Sigmoid colon (tissue), 7 donors: ENCODE results near the gene MID1. TPM values are rescaled to one million over a fixed set of nuclear protein-coding genes. Genes with fewer than 3 reads are reported as not detected.

Source experiments
- DNase-seq: peaks from one replicate; pipeline ENCODE4 v3.0.0-alpha.2; 2019
- H3K27ac ChIP-seq, 4 donors: fragments of 200-600 bp; sonication (generic); one replicate each; pipeline ENCODE4 v1.5.1; 2016 to 2019; ENCODE audit warnings: mild to moderate bottlenecking in 1 of 4
- H3K27me3 ChIP-seq, 3 donors: fragments of 200-600 bp; sonication (generic); one replicate each; pipeline ENCODE4 v1.5.1; 2019; ENCODE audit warnings: mild to moderate bottlenecking in 1 of 3
- H3K36me3 ChIP-seq, 4 donors: fragments of 200-600 bp; sonication (generic); one replicate each; pipeline ENCODE4 v1.5.1; 2016 to 2019
- H3K4me1 ChIP-seq, 4 donors: fragments of 200-600 bp; sonication (generic); one replicate each; pipeline ENCODE4 v1.5.1; 2017 to 2019
- H3K4me3 ChIP-seq, 4 donors: fragments of 200-600 bp; sonication (generic); one replicate each; pipeline ENCODE4 v1.5.1; 2017 to 2019; ENCODE audit warnings: mild to moderate bottlenecking in 2 of 4, moderate library complexity in 1 of 4
- H3K9me3 ChIP-seq, 4 donors: fragments of 200-600 bp in 3 of 4; sonication (generic) in 3 of 4; one replicate each; pipeline versions ENCODE4 v1.5.1 to v1.6.1; 2013 to 2019
- CTCF ChIP-seq, 4 experiments: fragments of 450-650 bp in 3 of 4; fragments of 200-600 bp in 1 of 4; IDR thresholded peaks; one replicate each; pipeline ENCODE4 v1.5.1; 2016 to 2019; ENCODE audit warnings: antibody characterized with exemption in 4 of 4, mild to moderate bottlenecking in 3 of 4, moderate library complexity in 2 of 4
- EP300 ChIP-seq, 4 donors: sonication (generic); formaldehyde crosslinking; IDR thresholded peaks; one replicate each; pipeline ENCODE4 v1.6.1; 2017; ENCODE audit warnings: antibody characterized with exemption in 4 of 4
- POLR2A ChIP-seq, 2 donors: fragments of 450-650 bp; IDR thresholded peaks; one replicate each; pipeline ENCODE4 v1.6.1; 2016; ENCODE audit warnings: antibody characterized with exemption in 2 of 2, mild to moderate bottlenecking in 2 of 2, moderate library complexity in 2 of 2
- POLR2AphosphoS5 ChIP-seq, 4 donors: sonication (generic); formaldehyde crosslinking; IDR thresholded peaks; one replicate each; pipeline ENCODE4 v1.6.1; 2017; ENCODE audit warnings: antibody characterized with exemption in 4 of 4
- WGBS, 2 donors: extraction: QIAGEN DNeasy Blood & Tissue Kit; methylation state at CpG; one replicate each; pipeline ENCODE4 v1.1.7; 2013; 5-methylcytosine and 5-hydroxymethylcytosine counted together
- intact Hi-C: fragments of 100-400 bp; cut with DNase I; formaldehyde crosslinking; loops from one replicate; pipeline ENCODE4 v1.15.1; 2023
- polyA plus RNA-seq, 3 donors: library from polyadenylated mRNA; stranded (reverse); fragments of 200-250 nt; gene quantifications; one replicate each; pipeline ENCODE4 v1.2.3, GENCODE V29; 2013
- total RNA-seq, 4 donors: library from RNA; depleted of rRNA; stranded (reverse); fragments of >200 nt; gene quantifications; one replicate each; pipeline ENCODE4 v1.1.0, GENCODE V29; 2016
- donor health status: healthy with polysubstance abuse.
- donor health status: Bipolar disorder and iron deficiency.
- donor health status: healthy.

MID1 gene, protein sequence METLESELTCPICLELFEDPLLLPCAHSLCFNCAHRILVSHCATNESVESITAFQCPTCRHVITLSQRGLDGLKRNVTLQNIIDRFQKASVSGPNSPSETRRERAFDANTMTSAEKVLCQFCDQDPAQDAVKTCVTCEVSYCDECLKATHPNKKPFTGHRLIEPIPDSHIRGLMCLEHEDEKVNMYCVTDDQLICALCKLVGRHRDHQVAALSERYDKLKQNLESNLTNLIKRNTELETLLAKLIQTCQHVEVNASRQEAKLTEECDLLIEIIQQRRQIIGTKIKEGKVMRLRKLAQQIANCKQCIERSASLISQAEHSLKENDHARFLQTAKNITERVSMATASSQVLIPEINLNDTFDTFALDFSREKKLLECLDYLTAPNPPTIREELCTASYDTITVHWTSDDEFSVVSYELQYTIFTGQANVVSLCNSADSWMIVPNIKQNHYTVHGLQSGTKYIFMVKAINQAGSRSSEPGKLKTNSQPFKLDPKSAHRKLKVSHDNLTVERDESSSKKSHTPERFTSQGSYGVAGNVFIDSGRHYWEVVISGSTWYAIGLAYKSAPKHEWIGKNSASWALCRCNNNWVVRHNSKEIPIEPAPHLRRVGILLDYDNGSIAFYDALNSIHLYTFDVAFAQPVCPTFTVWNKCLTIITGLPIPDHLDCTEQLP
- total RNA-seq (10 to 100 TPM; 34.6 to 77.5 (median 54.6) TPM), polyA plus RNA-seq (1 to 10 TPM; 3.2 to 9.3 (median 3.6) TPM)

GRCh38 chrX:10620121-10620699, at the start of gene MID1:
MID1 (minus strand) TSS chrX:10620585; CDS start chrX:10567547, 53,038 bp downstream.
- intact Hi-C loops, result no loop called here
- WGBS, 2 donors, result 0 to 1% methylated on average over 46 of the region's 46 CpGs
- Histone ChIP-seq H3K36me3 (no peaks in the 10 kb centered on the region), H3K27ac (peak within 1 kb of the TSS; percentile 82 to 90 (median 84)), H3K9me3 (no peaks in the 10 kb centered on the region), H3K27me3 (no peaks in the 10 kb centered on the region), H3K4me1 (peaks cover 0 to 16% (median 5%) of the 10 kb centered on the region in 4 donors), H3K4me3 (peak within 1 kb of the TSS; percentile 57 to 68 (median 61))
- no peak for TF ChIP-seq CTCF (IDR thresholded peaks at IDR 0.05)
- no peak for TF ChIP-seq EP300 (IDR thresholded peaks at IDR 0.05)
- TF ChIP-seq POLR2AphosphoS5 (IDR thresholded peaks at IDR 0.05), result peak; percentile 68 to 86 (median 75)
- TF ChIP-seq POLR2A (IDR thresholded peaks at IDR 0.05), result peak; percentile 36 to 58
- peak; percentile 90 for DNase-seq

DNA sequence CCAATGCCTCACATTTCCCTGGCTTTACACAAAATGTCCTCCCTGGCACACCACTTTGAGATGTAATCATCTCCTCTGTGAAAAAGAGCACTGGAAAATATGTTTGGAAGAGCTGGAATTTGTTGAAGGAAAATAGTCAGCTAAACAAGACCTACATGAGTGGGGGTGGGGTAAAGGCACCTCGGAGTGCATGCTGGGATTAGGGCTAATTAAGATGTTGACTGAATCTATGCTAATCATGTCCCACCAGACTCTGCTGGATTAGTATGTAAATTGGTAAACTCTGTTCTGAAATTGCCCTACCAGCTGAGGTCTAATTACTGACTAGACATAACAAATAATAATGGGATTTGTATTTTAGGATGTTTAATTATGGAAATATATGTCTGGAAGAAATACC, 46.8 kb upstream of the MID1 start:
- no peak for DNase-seq
- Histone ChIP-seq H3K36me3 (no peaks in the 10 kb centered on the region), H3K27ac (no peak overlapping the region), H3K4me3 (no peak overlapping the region), H3K27me3 (no peaks in the 10 kb centered on the region), H3K9me3 (no peaks in the 10 kb centered on the region), H3K4me1 (no peaks in the 10 kb centered on the region)
- WGBS, 2 donors, result 74 to 78% methylated on average over 1 of the region's 1 CpG
- TF ChIP-seq POLR2A (IDR thresholded peaks at IDR 0.05) (no peak), POLR2AphosphoS5 (IDR thresholded peaks at IDR 0.05) (no peak), EP300 (IDR thresholded peaks at IDR 0.05) (no peak)
- intact Hi-C loops, result no loop called here

DNA sequence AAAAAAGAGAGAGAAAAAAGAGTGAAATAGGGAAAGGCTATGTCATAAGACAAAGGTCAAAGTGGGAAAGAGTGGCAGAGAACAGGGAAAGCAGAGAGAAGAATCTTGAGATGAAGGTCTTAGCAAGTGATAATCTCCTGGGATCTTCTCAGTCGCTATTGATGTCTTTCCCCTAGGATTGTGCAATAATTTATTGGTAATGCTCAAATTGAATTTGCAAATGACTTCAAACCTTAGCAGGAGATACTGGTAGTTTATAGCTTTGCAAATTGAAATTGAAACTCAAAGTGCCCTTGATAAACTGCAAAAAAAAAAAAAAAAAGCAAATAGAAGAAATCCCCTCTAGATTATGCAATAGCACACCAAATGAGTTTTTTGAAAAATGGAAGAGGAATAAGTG, 45.7 kb upstream of the MID1 start:
- no peak for DNase-seq
- no peak for TF ChIP-seq CTCF (IDR thresholded peaks at IDR 0.05)
- no peak for TF ChIP-seq POLR2A (IDR thresholded peaks at IDR 0.05)
- no peak for TF ChIP-seq EP300 (IDR thresholded peaks at IDR 0.05)
- no peak for TF ChIP-seq POLR2AphosphoS5 (IDR thresholded peaks at IDR 0.05)
- Histone ChIP-seq H3K36me3 (no peaks in the 10 kb centered on the region), H3K4me1 (no peaks in the 10 kb centered on the region), H3K27ac (no peak overlapping the region), H3K4me3 (no peak overlapping the region), H3K27me3 (no peaks in the 10 kb centered on the region), H3K9me3 (no peaks in the 10 kb centered on the region)
- intact Hi-C loops, result no loop called here
- WGBS, 2 donors, result 40 to 69% methylated on average over 1 of the region's 1 CpG

DNA sequence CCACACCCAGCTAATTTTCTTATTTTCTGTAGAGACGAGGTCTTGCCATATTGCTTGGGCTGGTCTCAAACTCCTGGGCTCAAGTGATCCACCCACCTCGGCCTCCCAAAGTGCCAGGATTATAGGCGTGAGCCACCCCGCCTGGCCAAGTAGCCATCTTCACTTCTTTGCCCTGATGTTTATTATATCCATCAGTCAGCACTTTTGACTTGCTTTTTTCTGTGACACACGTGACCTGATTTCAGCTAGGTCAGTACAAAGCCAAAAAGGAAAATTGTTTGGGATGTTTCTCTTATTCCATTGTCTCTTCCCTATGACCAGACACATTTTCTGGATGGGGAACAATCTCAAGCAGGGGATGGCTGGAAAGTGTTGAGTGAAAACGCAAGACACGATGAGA, 45.3 kb upstream of the MID1 start:
- intact Hi-C loops, result no loop called here
- H3K4me3 ChIP-seq, result no peak overlapping the region
- DNase-seq, result no peak
- no peaks in the 10 kb centered on the region for H3K9me3 ChIP-seq
- no peak for TF ChIP-seq EP300 (IDR thresholded peaks at IDR 0.05)
- no peak for TF ChIP-seq CTCF (IDR thresholded peaks at IDR 0.05)
- no peak for TF ChIP-seq POLR2AphosphoS5 (IDR thresholded peaks at IDR 0.05)
- no peak for TF ChIP-seq POLR2A (IDR thresholded peaks at IDR 0.05)
- 92 to 93% methylated on average over 7 of the region's 7 CpGs for WGBS, 2 donors
- no peaks in the 10 kb centered on the region for H3K27me3 ChIP-seq
- no peaks in the 10 kb centered on the region for H3K4me1 ChIP-seq
- no peak overlapping the region for H3K27ac ChIP-seq
- no peaks in the 10 kb centered on the region for H3K36me3 ChIP-seq

- DNase-seq, result no peak
- intact Hi-C loops, result no loop called here
- Histone ChIP-seq H3K4me1 (no peaks in the 10 kb centered on the region), H3K36me3 (no peaks in the 10 kb centered on the region), H3K9me3 (no peaks in the 10 kb centered on the region), H3K27ac (no peak overlapping the region), H3K4me3 (no peak overlapping the region), H3K27me3 (no peaks in the 10 kb centered on the region)
- no peak for TF ChIP-seq POLR2A (IDR thresholded peaks at IDR 0.05)
- WGBS, 2 donors, result 76 to 82% methylated on average over 6 of the region's 6 CpGs
Observed at GRCh38 chrX:10660171-10660570, 39.8 kb upstream of the MID1 start.
